Pancreas (tissue), 10 donors: Measurements from ENCODE around the gene NDFIP2. TPM values are rescaled to one million over a fixed set of nuclear protein-coding genes. Genes with fewer than 3 reads are reported as not detected.
A peak's percentile ranks its signal among the peaks of the same experiment; 100 is the strongest.

Experiments used
- ATAC-seq, 4 donors: fragments of 200-7000 bp; cut with Tn5 transposase; one replicate each; pipeline versions ENCODE4 v1.8.0 to v1.9.1; 2020; ENCODE audit warnings: mild to moderate bottlenecking in 4 of 4, moderate library complexity in 4 of 4
- DNase-seq, 6 donors: peaks; one replicate each; pipeline ENCODE4 v3.0.0-alpha.2; 2020
- FAIRE-seq: peaks from 2 replicates; lab custom pipeline; 2012; peaks lifted over from hg19 to GRCh38; lab: Jason Lieb, UNC
- H3K27ac ChIP-seq, 4 donors: fragments of 200-600 bp; sonication (generic); 1 replicate in 3 of 4; 2 replicates in 1 of 4; pipeline versions ENCODE4 v1.5.0 to v1.8.0; 2020
- H3K27me3 ChIP-seq, 4 donors: fragments of 200-600 bp; one replicate each; pipeline ENCODE4 v1.8.0; 2021
- H3K36me3 ChIP-seq, 3 donors: fragments of 200-600 bp; sonication (generic) in 1 of 3; one replicate each; pipeline versions ENCODE4 v1.5.0 to v1.8.0; 2020 to 2021
- H3K4me1 ChIP-seq, 3 donors: fragments of 200-600 bp; one replicate each; pipeline ENCODE4 v1.8.0; 2021
- H3K4me3 ChIP-seq, 4 donors: fragments of 200-600 bp; sonication (generic) in 2 of 4; one replicate each; pipeline versions ENCODE4 v1.5.0 to v1.8.0; 2020 to 2021
- H3K9me3 ChIP-seq, 4 donors: fragments of 200-600 bp; one replicate each; pipeline ENCODE4 v1.8.0; 2021
- CTCF ChIP-seq, 4 donors: fragments of 200-600 bp; sonication (generic) in 3 of 4; IDR thresholded peaks; one replicate each; pipeline versions ENCODE4 v1.5.0 to v1.8.0; 2021; ENCODE audit warnings: antibody characterized with exemption in 4 of 4
- WGBS, 2 donors: extraction: QIAGEN DNeasy Blood & Tissue Kit; methylation state at CpG; one replicate each; pipeline ENCODE4 v1.1.7; 2013; 5-methylcytosine and 5-hydroxymethylcytosine counted together
- intact Hi-C, 3 donors: fragments of 100-400 bp; cut with DNase I; formaldehyde crosslinking; loops; one replicate each; pipeline versions ENCODE4 v1.11.1 to v1.14.2; 2022
- polyA plus RNA-seq, 2 donors: library from polyadenylated mRNA; stranded (reverse); fragments of 200-250 nt; gene quantifications; one replicate each; pipeline ENCODE4 v1.2.3, GENCODE V29; 2013
- total RNA-seq, 6 donors: library from RNA; stranded (reverse); fragmentation: NEBNext Ultra II Directional in 4 of 6; extraction: Animal tissue kit (Norgen Biotek cat#: 25700) in 4 of 6; gene quantifications; one replicate each; pipeline versions ENCODE4 v1.2.1 to v1.2.4, GENCODE V29; 2021 to 2023
- donor health status: healthy with polysubstance abuse.
- donor health status: DM: no; HTN: no; CAD: no; lungs with moderate emphysema.
- donor health status: DM: no; HTN: no; CAD: no.
- donor health status: control.
- donor health status: control.
- donor health status: Bipolar disorder and iron deficiency.
- donor health status: DM: yes; HTN: yes; CAD: no.
- donor health status: DM: no; HTN: no; CAD: no.
- donor health status: DM: no; HTN: no; CAD: no.
- donor health status: DM: yes; HTN: yes; CAD: no.

NDFIP2 gene
- total and polyA plus RNA-seq, 8 donors: 6.3 to 35.0 (median 21.9) TPM

- no peak for FAIRE-seq
- no peak overlapping the region for H3K27ac ChIP-seq
- ATAC-seq: peak in 1 of 4 donors; percentile 34
- H3K27me3 ChIP-seq: no peaks in the 10 kb centered on the region
- no peak for TF ChIP-seq CTCF (IDR thresholded peaks at IDR 0.05)
- intact Hi-C loops: no loop called here
- H3K4me3 ChIP-seq: no peak overlapping the region
- no peaks in the 10 kb centered on the region for H3K36me3 ChIP-seq
- WGBS, 2 donors: 8% methylated on average over 2 of the region's 2 CpGs
- H3K4me1 ChIP-seq: peaks cover 0 to 3% (median 0%) of the 10 kb centered on the region in 3 donors
- DNase-seq: no peak
- H3K9me3 ChIP-seq: no peaks in the 10 kb centered on the region
Observed at GRCh38 chr13:79604752-79605151, 123.8 kb downstream of the NDFIP2 start.

Other genes starting within 250 kb of the NDFIP2 start
- gene RBM26, start 74.9 kb upstream of the NDFIP2 start, total RNA-seq: 10 to 100 TPM; 11.7 to 25.1 (median 16.4) TPM
- gene RBM26, start 74.9 kb upstream of the NDFIP2 start, polyA plus RNA-seq: 10 to 100 TPM; 18.9 to 25.1 TPM